NCI-H128 (cell line): ENCODE data around the gene KIF4A.
"Not testable (repeated sequence)": the region's sequence is repeated elsewhere in the genome, so short reads cannot be mapped to it uniquely, and the experiment has no call there.

Experiments used
- DNase-seq: peaks from one replicate; lab custom pipeline; 2025; ENCODE audit not compliant: unreplicated experiment; lab: John Stamatoyannopoulos, UW

Gene KIF4A

DNA sequence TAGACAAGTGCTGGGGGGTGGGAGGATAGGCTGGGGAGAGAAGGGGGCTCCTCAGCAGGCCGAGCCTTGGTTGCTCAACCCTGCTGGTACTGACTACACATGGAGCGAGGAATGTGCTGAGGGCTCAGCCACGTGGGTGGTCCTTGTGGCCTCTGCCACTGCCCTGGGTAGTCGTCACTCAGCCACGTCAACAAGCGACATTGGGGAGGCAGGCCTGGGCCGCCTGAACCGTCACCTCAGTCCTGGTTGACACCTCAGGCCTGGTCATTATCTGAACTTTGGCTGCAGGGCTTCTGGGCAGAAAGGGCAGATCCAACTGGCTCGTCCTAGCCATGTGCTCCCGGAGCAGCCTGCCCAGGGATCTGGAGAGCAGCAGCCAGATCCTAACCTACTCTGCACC is 70.5 kb downstream of the KIF4A start:
- DNase-seq = no peak

DNA sequence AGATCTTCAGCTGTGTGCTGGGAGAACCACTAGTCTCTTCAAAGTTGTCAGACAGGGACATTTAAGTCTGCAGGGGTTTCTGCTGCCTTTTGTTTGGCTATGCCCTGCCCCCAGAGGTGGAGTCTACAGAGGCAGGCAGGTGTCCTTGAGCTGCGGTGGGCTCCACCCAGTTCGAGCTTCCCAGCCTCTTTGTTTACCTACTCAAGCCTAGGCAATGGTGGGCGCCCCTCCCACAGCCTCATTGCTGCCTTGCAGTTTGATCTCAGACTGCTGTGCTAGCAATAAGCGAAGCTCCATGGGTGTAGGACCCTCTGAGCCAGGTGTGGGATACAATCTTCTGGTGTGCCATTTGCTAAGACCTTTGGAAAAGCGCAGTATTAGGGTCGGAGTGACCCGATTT is 78.8 kb downstream of the KIF4A start:
- DNase-seq = not testable (repeated sequence)

DNA sequence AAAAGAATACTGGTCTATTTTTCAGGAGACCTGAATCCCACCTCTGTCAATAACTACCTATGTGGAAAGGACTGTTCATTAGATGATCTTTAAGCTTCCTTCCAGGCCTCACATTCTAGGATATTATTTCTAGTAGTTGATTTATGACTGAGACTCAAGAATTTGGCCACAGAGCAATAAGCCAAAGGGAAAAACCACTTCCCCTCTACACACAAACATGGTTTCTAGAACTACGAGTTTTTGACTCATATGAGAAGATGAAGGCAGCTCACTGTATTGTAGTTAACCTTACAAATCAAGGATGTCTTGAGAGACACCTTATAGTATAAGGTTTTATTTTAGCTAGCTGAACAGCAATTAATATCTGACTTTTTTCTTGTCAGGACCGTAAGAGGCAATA is 96.3 kb downstream of the KIF4A start:
- no peak for DNase-seq

DNA sequence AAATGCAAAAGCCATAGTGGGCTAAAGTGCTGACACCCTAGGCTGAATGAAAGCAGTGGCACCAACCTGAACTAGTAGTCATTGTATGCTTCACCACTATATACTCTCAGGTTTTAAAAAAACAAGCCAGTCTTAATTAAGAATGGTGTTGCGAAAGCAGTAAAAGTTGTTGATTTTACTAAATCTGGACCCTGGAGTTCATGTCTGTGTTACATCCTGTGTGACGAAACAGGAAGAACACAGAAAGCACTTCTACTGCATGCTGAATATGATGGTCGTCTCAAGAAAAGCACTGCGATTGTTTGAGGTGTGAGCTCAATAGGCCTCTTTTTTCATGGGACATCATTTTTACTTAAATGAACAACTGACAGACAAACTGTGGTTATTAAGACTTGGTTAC is 109.0 kb downstream of the KIF4A start:
- DNase-seq = no peak

GRCh38 chrX:70400181-70400580 is 110.3 kb downstream of the KIF4A start:
- not testable (repeated sequence) for DNase-seq

DNA sequence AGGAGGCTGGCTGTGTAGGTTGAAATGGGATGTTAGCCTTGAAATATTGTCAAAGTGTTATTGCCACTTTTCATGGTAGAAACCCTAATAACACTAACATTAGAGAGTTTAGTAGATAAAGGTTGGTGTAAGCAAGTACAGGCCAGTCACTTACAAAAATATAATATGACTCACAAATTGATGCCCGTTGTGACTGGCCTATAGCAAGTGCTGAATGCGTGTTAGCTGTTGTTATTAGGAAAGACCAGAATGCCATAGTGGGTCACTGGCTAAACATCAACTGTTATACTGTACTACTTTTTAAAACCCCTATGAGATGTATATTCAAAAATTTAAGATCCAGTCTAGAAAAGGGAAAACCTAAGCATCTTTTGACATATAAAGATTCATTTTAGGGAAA is 112.8 kb downstream of the KIF4A start:
- DNase-seq = no peak

DNA sequence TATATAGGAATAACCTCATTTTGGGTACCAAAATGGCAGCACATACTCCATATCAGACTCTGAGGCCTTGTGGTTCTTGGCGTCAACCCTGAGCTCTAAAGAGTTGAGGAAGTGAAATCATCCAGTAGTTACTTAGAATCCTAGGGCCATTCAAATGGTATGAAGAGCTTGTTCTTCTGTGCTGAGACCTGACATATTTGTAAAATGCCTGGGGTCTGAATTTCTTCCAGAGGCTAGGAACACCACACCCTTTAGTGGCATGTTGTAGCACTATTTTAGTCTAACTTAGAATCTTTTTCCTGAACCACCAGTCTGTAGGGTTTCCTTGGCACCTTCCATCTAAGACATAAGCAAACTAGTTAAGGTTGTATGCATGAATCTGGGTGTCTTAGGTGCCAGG is 115.1 kb downstream of the KIF4A start:
- no peak for DNase-seq

GRCh38 chrX:70410921-70411320 is 121.0 kb downstream of the KIF4A start:
- no peak for DNase-seq

DNA sequence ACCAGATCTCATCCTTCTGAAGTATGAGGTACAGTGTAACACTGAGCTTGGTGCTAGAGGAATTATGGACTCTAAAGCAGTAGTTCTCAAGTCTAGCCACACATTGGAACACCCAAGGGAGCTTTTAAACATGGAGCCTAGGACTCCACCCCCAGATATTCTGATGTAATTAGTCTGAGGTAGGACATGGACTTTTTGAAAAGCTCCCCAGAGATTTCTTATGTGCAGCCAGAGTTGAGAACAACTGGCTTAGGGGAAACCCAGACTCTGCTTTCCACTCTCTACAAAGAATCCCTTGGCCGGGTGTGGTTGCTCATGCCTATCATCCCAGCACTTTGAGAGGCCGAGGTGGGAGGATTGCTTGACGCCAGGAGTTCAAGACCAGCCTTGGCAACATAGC is 121.6 kb downstream of the KIF4A start:
- no peak for DNase-seq

GRCh38 chrX:70421618-70422017 is 131.7 kb downstream of the KIF4A start:
- DNase-seq = no peak

GRCh38 chrX:70422851-70423341 is 133.0 kb downstream of the KIF4A start, which contains the start of gene GDPD2:
Gene GDPD2 (plus strand): TSS chrX:70423314. CDS start chrX:70424985, 1,671 bp downstream.
- peak; percentile 29 for DNase-seq

- DNase-seq = no peak
These were observed 134.2 kb downstream of the KIF4A start for GRCh38 chrX:70423936-70424675.

- DNase-seq = no peak
These were observed 134.9 kb downstream of the KIF4A start for GRCh38 chrX:70424801-70425200.

DNA sequence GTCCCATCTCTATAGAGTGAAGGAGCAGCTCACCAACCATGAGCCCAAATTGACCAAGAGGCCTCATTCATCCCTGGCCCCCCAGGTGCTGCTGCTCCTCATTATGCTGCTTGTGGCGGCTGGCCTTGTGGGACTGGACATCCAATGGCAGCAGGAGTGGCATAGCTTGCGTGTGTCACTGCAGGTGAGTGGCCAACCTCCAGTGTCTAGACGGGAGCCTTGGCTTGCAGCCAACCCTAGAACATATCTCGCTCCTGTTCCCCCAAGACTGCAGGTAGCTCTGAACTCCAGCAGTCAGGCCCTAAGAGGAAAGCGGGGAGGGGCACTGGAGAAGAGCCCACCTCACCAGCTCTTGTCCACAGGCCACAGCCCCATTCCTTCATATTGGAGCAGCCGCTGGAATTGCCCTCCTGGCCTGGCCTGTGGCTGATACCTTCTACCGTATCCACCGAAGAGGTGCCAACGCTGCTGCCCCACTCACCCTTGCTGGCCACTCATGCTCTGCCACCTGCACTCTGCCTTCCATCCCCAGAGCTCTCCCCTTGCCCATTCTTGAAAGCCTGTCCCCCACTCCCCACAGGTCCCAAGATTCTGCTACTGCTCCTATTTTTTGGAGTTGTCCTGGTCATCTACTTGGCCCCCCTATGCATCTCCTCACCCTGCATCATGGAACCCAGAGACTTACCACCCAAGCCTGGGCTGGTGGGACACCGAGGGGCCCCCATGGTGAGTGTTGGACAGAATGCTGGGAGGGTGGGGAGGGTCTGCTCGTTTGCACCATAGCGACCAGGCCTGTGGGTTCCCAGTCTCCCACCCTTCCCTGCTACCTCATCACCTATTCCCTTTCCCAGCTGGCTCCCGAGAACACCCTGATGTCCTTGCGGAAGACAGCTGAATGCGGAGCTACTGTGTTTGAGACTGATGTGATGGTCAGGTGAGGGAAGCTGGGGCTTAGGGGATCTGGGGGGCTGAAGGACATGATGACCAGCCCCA is 136.7 kb downstream of the KIF4A start:
- no peak for DNase-seq

DNA sequence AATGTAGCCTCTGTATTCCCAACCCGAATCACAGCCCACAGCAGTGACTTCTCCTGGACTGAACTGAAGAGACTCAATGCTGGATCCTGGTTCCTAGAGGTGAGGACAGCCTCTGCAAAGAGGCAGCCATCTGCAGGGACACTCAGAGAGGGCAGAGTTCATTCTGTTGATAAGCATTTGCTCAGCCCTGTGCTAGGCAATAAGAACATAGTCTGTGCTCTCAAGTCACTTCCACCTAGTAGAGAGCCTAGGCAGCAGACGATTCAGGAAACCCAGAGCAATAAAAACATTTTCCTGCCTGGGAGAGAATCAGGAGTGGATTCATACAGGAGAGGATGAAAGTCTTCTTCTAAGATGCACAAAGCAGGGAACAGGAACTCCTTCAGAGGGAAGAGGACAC is 137.5 kb downstream of the KIF4A start:
- no peak for DNase-seq

DNA sequence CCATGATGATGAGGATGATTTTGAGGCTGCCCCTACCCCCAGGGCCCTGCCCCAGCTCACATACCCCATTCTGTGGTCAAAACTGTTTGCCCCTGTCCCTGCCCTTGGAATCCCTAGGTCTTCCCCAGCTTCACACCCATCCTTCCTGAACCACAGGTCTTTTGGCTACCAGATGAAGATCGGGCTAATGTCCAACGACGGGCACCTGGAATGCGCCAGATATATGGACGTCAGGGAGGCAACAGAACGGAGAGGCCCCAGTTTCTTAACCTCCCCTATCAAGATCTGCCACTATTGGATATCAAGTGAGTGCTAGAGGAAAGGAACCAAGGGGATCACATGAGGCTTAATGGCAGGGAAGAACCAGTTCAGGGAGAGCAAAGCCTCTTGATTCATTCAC is 139.9 kb downstream of the KIF4A start:
- DNase-seq = no peak

GRCh38 chrX:70432936-70433847 is 143.3 kb downstream of the KIF4A start:
- no peak for DNase-seq

- DNase-seq = peak; percentile 38
These were observed 144.0 kb downstream of the KIF4A start for GRCh38 chrX:70433848-70434351.

GRCh38 chrX:70434352-70434866 is 144.5 kb downstream of the KIF4A start:
- DNase-seq = peak; percentile 51

GRCh38 chrX:70434914-70435586 is 145.1 kb downstream of the KIF4A start:
- no peak for DNase-seq
